HS-27A (cell line): ENCODE data around the gene TGM1.
"Not testable (repeated sequence)": the region's sequence is repeated elsewhere in the genome, so short reads cannot be mapped to it uniquely, and the experiment has no call there.

Experiments
- DNase-seq: peaks from one replicate; pipeline ENCODE4 v3.0.0-alpha.2; 2012; ENCODE audit warnings: low read depth, missing footprints

The TGM1 gene

GRCh38 chr14:24254630-24255392 lies 8.2 kb downstream of the TGM1 start:
- DNase-seq = no peak

GRCh38 chr14:24253936-24254335 lies 9.0 kb downstream of the TGM1 start:
- no peak for DNase-seq

GRCh38 chr14:24252289-24253124 lies 10.5 kb downstream of the TGM1 start:
- no peak for DNase-seq

- DNase-seq = no peak
Observed at GRCh38 chr14:24251880-24252288, 11.1 kb downstream of the TGM1 start.

GRCh38 chr14:24250354-24250753 lies 12.6 kb downstream of the TGM1 start:
- no peak for DNase-seq

DNA sequence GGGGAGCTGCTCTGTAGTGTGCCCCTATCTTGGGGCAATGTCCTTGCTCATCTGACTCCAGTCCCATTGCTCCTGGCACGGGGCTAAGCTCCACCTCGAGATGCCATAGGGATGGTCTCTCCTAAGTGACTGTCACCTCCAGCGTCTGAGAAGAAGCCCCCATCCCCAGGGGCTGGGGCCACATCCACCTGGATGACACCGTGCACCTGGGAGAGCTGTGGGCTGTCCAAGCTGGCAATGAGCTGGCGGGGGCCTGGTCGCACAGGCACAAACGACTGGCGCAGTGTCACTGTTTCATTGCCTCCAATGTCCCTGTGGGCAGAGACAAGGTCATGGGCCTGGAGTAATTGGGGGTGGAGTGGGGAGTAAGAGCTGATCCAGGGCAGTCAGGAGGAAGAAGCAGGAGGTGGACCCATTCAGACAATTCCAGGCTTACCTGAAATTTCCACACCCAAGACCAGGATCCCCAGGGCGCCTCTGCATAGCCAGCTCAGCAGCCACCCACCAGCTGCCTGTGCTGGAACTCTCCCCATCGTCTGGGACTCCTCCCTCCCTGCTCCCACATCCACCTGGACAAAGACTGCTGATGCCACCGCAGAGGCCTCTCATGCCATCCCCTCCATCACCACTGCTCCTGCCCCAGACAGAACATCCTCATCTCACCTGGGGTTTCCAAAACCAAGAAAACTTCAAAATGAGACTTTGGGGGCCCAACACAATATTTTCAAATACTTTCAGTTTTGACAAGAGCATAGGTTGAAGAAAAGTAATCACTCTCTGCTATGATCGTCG lies 13.6 kb downstream of the TGM1 start:
- no peak for DNase-seq

DNA sequence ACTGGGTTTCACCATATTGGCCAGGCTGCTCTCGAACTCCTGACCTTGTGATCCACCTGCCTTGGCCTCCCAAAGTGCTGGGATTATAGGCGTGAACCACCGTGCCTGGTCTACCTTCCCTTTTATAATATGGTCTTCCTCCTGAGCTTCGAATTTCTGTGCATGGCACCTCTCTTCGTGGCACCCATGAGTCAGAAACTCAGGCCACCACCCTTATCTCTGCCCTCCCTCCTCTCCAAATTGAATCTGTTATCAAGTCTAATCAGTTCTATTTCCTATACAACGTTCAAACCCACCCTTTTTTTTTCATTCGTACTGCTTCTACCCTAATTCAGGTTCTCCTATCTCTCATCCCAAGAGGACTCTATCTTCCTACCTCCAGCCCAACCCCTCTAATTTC lies 15.6 kb downstream of the TGM1 start:
- no peak for DNase-seq

DNA sequence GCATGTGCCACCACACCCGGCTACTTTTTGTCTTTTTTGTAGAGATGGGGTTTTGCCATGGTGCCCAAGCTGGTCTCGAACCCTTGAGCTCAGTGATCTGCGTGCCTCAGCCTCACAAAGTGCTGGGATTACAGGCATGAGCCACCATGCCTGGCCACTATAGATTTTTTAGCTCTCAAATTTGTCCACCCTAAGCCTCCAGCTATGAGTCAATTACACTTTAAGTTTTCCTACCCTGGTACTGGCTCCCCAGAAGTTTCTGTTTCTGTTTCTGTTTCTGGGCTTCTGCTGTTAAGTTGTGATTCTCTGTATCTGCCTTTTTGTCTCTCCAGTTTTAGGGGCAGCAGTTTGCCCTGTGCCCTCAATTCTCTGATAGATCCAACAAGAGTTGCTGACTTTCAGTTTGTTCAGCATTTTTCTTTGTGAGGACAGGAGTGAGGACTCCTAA lies 16.2 kb downstream of the TGM1 start:
- no peak for DNase-seq

- not testable (repeated sequence) for DNase-seq
Observed at GRCh38 chr14:24245350-24245749, 17.6 kb downstream of the TGM1 start.

DNA sequence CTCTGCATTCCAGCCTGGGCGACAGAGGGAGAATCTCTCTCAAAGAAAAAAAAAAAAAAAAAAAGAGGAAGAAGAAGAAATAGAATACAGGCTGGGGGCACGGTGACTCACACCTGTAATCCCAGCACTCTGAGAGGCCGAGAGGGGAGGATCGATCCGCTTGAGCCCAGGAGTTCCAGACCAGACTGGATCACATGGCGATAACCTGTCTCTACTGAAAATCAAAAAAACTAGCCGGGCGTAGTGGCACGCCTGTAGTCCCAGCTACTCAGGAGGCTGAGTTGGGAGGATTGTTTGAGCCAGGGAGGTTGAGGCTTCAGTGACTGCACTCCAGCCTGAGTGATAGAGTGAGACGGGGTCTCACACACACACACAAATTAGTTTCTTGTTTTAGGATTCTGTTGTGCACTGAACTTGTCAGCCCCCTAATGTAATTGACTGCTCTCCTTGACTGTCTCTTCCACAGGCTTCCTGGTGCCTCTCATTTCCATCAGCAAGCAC lies 19.6 kb downstream of the TGM1 start:
- DNase-seq = peak; percentile 24

DNA sequence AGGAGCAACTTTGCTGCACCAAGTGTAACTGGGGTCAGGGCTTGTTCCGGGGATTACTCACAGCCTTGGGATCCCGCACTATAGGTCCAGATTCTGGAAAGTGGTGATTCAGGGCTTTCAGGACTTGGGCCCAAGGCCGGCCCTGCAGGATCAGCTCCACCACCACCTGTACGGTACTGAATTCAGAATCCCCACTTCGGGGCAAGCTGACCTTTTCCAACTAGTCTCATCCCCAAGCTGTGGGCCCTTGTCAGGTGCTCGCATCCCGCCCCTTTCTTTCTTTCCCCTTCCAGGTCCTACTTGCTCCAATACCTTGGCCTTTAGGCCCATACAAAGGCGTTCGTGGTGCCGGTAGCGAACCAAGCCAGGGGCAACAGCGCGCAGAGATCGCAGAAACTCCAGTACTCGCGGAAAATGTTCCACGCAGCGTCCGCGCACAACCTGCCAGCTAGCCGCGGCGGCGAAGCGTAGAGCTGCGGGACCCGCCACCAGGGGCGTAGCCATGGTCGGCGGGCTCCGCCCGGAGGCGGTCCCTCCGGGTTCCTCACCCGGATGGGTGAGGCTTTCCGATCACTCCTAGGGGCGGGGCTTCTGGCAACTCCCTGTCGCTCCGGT lies 21.0 kb downstream of the TGM1 start:
- peak; percentile 91 for DNase-seq

- no peak for DNase-seq
Observed at GRCh38 chr14:24240110-24240918, 22.7 kb downstream of the TGM1 start.

- no peak for DNase-seq
Observed at GRCh38 chr14:24238527-24239037, 24.4 kb downstream of the TGM1 start.

- no peak for DNase-seq
Observed at GRCh38 chr14:24238123-24238522, 24.9 kb downstream of the TGM1 start.

DNA sequence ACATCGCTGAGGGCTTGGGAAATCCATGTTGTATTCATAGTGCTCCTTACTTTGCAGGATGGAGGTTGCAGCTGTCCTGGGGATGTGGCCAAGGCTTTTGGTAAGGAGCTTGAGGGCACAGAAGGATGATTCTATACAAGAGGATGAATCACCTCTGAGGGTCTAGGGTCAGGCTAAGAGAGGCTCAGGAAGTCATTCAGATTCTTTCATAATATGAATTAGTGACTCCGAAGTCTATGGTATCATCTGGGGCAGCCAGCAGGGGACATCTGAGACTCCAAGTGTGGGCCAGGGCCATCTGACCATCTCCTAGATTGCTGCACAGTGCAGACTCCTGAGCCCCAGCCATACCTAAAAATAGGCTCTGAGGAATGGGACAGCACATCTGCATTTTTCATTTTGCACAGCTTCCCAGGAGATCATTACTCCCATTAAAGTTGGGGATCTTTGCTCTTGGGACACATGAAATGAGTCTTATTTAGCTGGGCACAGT lies 25.5 kb downstream of the TGM1 start:
- DNase-seq = no peak

- no peak for DNase-seq
Observed at GRCh38 chr14:24236689-24237462, 26.1 kb downstream of the TGM1 start.

DNA sequence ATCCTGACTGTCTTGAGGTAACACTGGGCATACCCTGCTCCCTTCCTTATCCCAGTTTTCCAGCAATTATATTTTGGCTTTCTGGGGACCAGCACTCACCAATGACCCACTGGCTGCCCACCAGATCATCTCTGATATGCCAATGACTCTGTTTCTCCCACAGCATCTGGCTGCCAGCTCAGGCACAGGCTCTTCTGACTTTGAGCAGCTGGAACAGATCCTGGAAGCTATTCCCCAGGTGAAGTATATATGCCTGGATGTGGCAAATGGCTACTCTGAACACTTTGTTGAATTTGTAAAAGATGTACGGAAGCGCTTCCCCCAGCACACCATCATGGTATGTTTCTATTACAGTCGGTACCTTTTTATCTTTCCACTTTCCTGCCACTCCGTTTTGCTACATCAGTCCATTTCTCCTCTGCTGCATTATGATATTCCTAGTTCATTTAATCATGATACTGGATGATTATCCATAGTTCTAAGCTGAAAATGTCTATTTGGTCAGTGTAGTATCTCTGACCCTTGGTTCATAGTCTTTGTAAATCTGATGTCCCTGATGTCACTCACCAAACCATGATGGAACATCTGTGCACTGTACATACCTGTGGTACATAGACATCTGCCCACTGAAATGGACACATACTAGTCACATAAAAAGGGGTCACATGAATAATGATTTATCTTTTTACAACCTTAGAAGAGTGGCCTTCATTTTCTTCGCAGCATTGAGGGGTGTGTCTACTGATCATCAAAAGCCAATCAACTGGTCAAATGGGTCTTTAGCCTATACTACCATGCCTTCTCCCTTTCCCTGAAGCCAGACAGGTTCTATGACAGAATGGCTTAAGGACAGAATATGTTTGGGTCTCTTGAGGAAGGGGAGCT lies 26.9 kb downstream of the TGM1 start:
- DNase-seq = no peak

- no peak for DNase-seq
Observed at GRCh38 chr14:24234095-24235005, 28.6 kb downstream of the TGM1 start.
